ENCODE data around the gene CBLN4. TPM values are rescaled to one million over a fixed set of nuclear protein-coding genes. Genes with fewer than 3 reads are reported as not detected.
A peak's percentile ranks its signal among the peaks of the same experiment; 100 is the strongest.

The CBLN4 gene
- total and polyA plus RNA-seq, 8 donors, result 0.15 to 1.9 (median 0.51) TPM; not detected in 1

- H3K27ac ChIP-seq, result no peak overlapping the region
- H3K27me3 ChIP-seq, result peaks cover 0 to 33% (median 7%) of the 10 kb centered on the region in 4 donors
- peak overlapping the region in 1 of 4 donors; percentile 23 for H3K4me3 ChIP-seq
- ATAC-seq (peak in 2 of 4 donors; percentile 11 to 22), FAIRE-seq (no peak), DNase-seq (peak in 2 of 6 donors; percentile 59 to 62)
- no peaks in the 10 kb centered on the region for H3K9me3 ChIP-seq
- H3K36me3 ChIP-seq, result no peaks in the 10 kb centered on the region
- TF ChIP-seq, protein P1, sequence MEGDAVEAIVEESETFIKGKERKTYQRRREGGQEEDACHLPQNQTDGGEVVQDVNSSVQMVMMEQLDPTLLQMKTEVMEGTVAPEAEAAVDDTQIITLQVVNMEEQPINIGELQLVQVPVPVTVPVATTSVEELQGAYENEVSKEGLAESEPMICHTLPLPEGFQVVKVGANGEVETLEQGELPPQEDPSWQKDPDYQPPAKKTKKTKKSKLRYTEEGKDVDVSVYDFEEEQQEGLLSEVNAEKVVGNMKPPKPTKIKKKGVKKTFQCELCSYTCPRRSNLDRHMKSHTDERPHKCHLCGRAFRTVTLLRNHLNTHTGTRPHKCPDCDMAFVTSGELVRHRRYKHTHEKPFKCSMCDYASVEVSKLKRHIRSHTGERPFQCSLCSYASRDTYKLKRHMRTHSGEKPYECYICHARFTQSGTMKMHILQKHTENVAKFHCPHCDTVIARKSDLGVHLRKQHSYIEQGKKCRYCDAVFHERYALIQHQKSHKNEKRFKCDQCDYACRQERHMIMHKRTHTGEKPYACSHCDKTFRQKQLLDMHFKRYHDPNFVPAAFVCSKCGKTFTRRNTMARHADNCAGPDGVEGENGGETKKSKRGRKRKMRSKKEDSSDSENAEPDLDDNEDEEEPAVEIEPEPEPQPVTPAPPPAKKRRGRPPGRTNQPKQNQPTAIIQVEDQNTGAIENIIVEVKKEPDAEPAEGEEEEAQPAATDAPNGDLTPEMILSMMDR (IDR thresholded peaks at IDR 0.05), result no peak
- WGBS, 2 donors, result 5 to 7% methylated on average over 38 of the region's 38 CpGs
- peaks cover 4 to 20% (median 17%) of the 10 kb centered on the region in 3 donors for H3K4me1 ChIP-seq
- intact Hi-C loops (cut with DNase I), result no loop called here
Measured at GRCh38 chr20:56002908-56003800, 2.2 kb downstream of the CBLN4 start.

DNA sequence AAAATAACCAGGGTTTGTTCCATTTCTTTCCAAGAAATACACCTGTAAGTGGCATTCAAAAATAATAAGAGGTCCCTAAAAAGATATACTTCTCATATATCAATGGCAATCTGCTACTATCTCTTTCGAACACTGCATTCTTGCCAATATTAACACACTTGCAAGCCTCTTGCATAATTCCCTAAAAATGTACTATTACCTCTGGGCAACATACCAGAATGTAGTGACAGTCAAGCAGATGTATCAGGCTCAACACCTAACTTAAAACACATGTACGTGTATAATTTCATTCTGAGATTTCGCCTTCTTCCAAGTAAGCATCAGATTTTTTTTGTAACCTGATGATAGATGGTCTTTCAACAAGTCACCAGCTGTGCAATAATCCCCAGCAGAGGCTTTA is 3.4 kb downstream of the CBLN4 start:
- Histone ChIP-seq H3K27ac (no peak overlapping the region), H3K27me3 (peaks cover 0 to 33% (median 7%) of the 10 kb centered on the region in 4 donors), H3K4me1 (peaks cover 4 to 20% (median 17%) of the 10 kb centered on the region in 3 donors), H3K9me3 (no peaks in the 10 kb centered on the region), H3K36me3 (no peaks in the 10 kb centered on the region), H3K4me3 (no peak overlapping the region)
- WGBS, 2 donors, result 58 to 61% methylated on average over 3 of the region's 3 CpGs
- TF ChIP-seq, protein P1 (IDR thresholded peaks at IDR 0.05), result no peak
- DNase-seq, result no peak
- ATAC-seq, result no peak
- FAIRE-seq, result no peak
- intact Hi-C loops (cut with DNase I), result no loop called here

GRCh38 chr20:56001106-56001785 is 4.1 kb downstream of the CBLN4 start:
- Histone ChIP-seq H3K4me1 (peaks cover 4 to 20% (median 17%) of the 10 kb centered on the region in 3 donors), H3K4me3 (no peak overlapping the region), H3K9me3 (no peaks in the 10 kb centered on the region), H3K27ac (peak overlapping the region in 1 of 4 donors; percentile 45), H3K27me3 (peaks cover 0 to 29% (median 6%) of the 10 kb centered on the region in 4 donors), H3K36me3 (no peaks in the 10 kb centered on the region)
- TF ChIP-seq, protein P1 (IDR thresholded peaks at IDR 0.05), result no peak
- FAIRE-seq (no peak), ATAC-seq (peak; percentile 77 to 84 (median 82)), DNase-seq (peak in 3 of 6 donors; percentile 8 to 62 (median 37))
- intact Hi-C loops (cut with DNase I), result no loop called here
- 12 to 15% methylated on average over 5 of the region's 5 CpGs for WGBS, 2 donors

- H3K27me3 ChIP-seq, result no peaks in the 10 kb centered on the region
- H3K4me3 ChIP-seq, result no peak overlapping the region
- FAIRE-seq, result no peak
- no peaks in the 10 kb centered on the region for H3K4me1 ChIP-seq
- TF ChIP-seq, protein P1 (IDR thresholded peaks at IDR 0.05), result no peak
- H3K36me3 ChIP-seq, result no peaks in the 10 kb centered on the region
- no peak for ATAC-seq
- H3K27ac ChIP-seq, result no peak overlapping the region
- intact Hi-C loops (cut with DNase I), result no loop called here
- H3K9me3 ChIP-seq, result no peaks in the 10 kb centered on the region
- no peak for DNase-seq
- WGBS, 2 donors, result 65 to 80% methylated on average over 2 of the region's 2 CpGs
Measured at GRCh38 chr20:55978550-55978949, 26.8 kb downstream of the CBLN4 start.
